Measurements from ENCODE around the gene F12.

GRCh38 chr5:177389241-177390169 lies 19.9 kb downstream of the F12 start:
- no peak for TF ChIP-seq PKNOX1 (IDR thresholded peaks at IDR 0.05)
- TF ChIP-seq HDGF (IDR thresholded peaks at IDR 0.05; ENCODE audit: borderline replicate concordance) = no peak
- no peak for TF ChIP-seq FOXK2 (IDR thresholded peaks at IDR 0.05)
- no peak for TF ChIP-seq SP1 (IDR thresholded peaks at IDR 0.05)
- no peak for TF ChIP-seq BHLHE40 (IDR thresholded peaks at IDR 0.05; ENCODE audit: borderline replicate concordance)
- TF ChIP-seq ELF4 (IDR thresholded peaks at IDR 0.05) = no peak
- TF ChIP-seq ARNT (IDR thresholded peaks at IDR 0.05) = no peak
- TF ChIP-seq NFRKB (IDR thresholded peaks at IDR 0.05) = no peak
- no peak for TF ChIP-seq FOXM1 (IDR thresholded peaks at IDR 0.05; ENCODE audit: borderline replicate concordance)
- no peak for TF ChIP-seq SUZ12 (IDR thresholded peaks at IDR 0.05)
- TF ChIP-seq ZNF384 (IDR thresholded peaks at IDR 0.05) = no peak
- TF ChIP-seq FOXA1 (IDR thresholded peaks at IDR 0.05) = no peak
